GM12878 (cell line): ENCODE results near the gene NUDT3. TPM values are rescaled to one million over a fixed set of nuclear protein-coding genes. Genes with fewer than 3 reads are reported as not detected.

Source experiments
- ATAC-seq: fragments of 200-7000 bp; cut with Tn5 transposase; 3 replicates; pipeline ENCODE4 v1.9.1; 2020; ENCODE audit warnings: mild to moderate bottlenecking, moderate library complexity
- BruUV-seq: library from RNA; stranded (reverse); fragments of 400-500 nt; replicated peaks from 2 replicates; lab custom pipeline; 2021; lab: Mats Ljungman, UMichigan
- CTCF ChIA-PET: fragments of 300-600 bp; sonication (Branson Sonifier 250); formaldehyde crosslinking; extraction: SDS; loops from one replicate; lab custom pipeline; 2021; ENCODE audit warnings: inconsistent platforms; lab: Yijun Ruan, JAX
- POLR2A ChIA-PET: fragments of 350-600 bp; formaldehyde crosslinking; extraction: SDS; loops from one replicate; lab custom pipeline; 2021; ENCODE audit warnings: inconsistent platforms; lab: Charles Lee
- RAD21 ChIA-PET: fragments of 300-600 bp; sonication (Branson Sonifier 250); formaldehyde crosslinking; loops from one replicate; lab custom pipeline; 2023; ENCODE audit warnings: antibody characterized with exemption; ENCODE audit not compliant: unreplicated experiment; lab: Charles Lee
- SMC1A ChIA-PET: fragments of 300-600 bp; sonication (Branson Sonifier 250); formaldehyde crosslinking; loops from one replicate; lab custom pipeline; 2023; ENCODE audit not compliant: unreplicated experiment, uncharacterized antibody; lab: Charles Lee
- DNase-seq: peaks from one replicate; pipeline ENCODE4 v3.0.0-alpha.2; 2011; ENCODE audit warnings: low read depth, low spot score
- FAIRE-seq: peaks from 3 replicates; lab custom pipeline; 2011; peaks lifted over from hg19 to GRCh38; lab: Jason Lieb, UNC
- H2AFZ ChIP-seq: 2 replicates; pipeline ENCODE4 v1.6.0; 2011; ENCODE audit warnings: low read depth, low read length, control low read depth; ENCODE audit not compliant: control insufficient read depth
- H3K27ac ChIP-seq: 2 replicates; pipeline ENCODE4 v1.5.1; 2011; ENCODE audit warnings: control low read depth; ENCODE audit not compliant: control insufficient read depth, insufficient read depth
- H3K27me3 ChIP-seq, 2 experiments: replicated peaks in 1 of 2; 2 replicates each; pipeline versions ENCODE4 v1.6.0 to v1.6.1; 2011; ENCODE audit warnings: low read length in 1 of 2; ENCODE audit not compliant: control insufficient read depth in 2 of 2, insufficient read depth in 2 of 2
- H3K36me3 ChIP-seq, 2 experiments: 2 replicates each; pipeline ENCODE4 v1.5.1; 2011; ENCODE audit warnings: low read length in 1 of 2; ENCODE audit not compliant: control insufficient read depth in 2 of 2, insufficient read depth in 2 of 2
- H3K4me1 ChIP-seq: 2 replicates; pipeline ENCODE4 v1.6.1; 2011; ENCODE audit warnings: mild to moderate bottlenecking, low read length, moderate library complexity, mixed read lengths; ENCODE audit not compliant: control insufficient read depth, insufficient read depth
- H3K4me2 ChIP-seq: 2 replicates; pipeline ENCODE4 v1.6.0; 2011; ENCODE audit warnings: control low read depth; ENCODE audit not compliant: control insufficient read depth, insufficient read depth
- H3K4me3 ChIP-seq: fragments of 200-600 bp; sonication (generic); 2 replicates; pipeline ENCODE4 v1.5.1; 2016
- H3K79me2 ChIP-seq: 2 replicates; pipeline ENCODE4 v1.6.0; 2011; ENCODE audit warnings: low read length; ENCODE audit not compliant: control insufficient read depth, insufficient read depth
- H3K9ac ChIP-seq: 2 replicates; pipeline ENCODE4 v1.8.0; 2011; ENCODE audit warnings: low read length, control low read depth, mixed read lengths; ENCODE audit not compliant: control insufficient read depth, insufficient read depth
- H3K9me3 ChIP-seq: replicated peaks from 3 replicates; pipeline ENCODE4 v1.5.1; 2011; ENCODE audit warnings: mild to moderate bottlenecking, low read length; ENCODE audit not compliant: control insufficient read depth, insufficient read depth
- H4K20me1 ChIP-seq: 2 replicates; pipeline ENCODE4 v1.6.0; 2011; ENCODE audit not compliant: control insufficient read depth, insufficient read depth
- ASH2L ChIP-seq: fragments of 300-600, 200-600 bp; sonication (generic); IDR thresholded peaks from 2 replicates; pipeline ENCODE4 v1.6.1; 2017; ENCODE audit warnings: low read depth, mild to moderate bottlenecking, borderline replicate concordance
- CHD1 ChIP-seq: IDR thresholded peaks from 2 replicates; pipeline ENCODE4 v1.6.1; 2012; ENCODE audit warnings: low read depth, low read length, improper control_type of control experiment
- DPF2 ChIP-seq: fragments of 450-650 bp; IDR thresholded peaks from 2 replicates; pipeline ENCODE4 v1.6.1; 2017; ENCODE audit warnings: mild to moderate bottlenecking
- E2F4 ChIP-seq: IDR thresholded peaks from 2 replicates; pipeline ENCODE4 v1.6.1; 2012; ENCODE audit warnings: low read depth, low read length, improper control_type of control experiment
- EGR1 ChIP-seq, 2 experiments: IDR thresholded peaks; 1 replicate in 1 of 2; 2 replicates in 1 of 2; pipeline ENCODE4 v1.6.1; 2011 to 2012; ENCODE audit warnings: low read depth in 2 of 2, low read length in 2 of 2, borderline replicate concordance in 1 of 2, mild to moderate bottlenecking in 1 of 2, moderate library complexity in 1 of 2
- HDGF ChIP-seq: fragments of 450-650 bp; IDR thresholded peaks from 2 replicates; pipeline ENCODE4 v1.6.1; 2016; ENCODE audit warnings: antibody characterized with exemption
- MYB ChIP-seq: fragments of 150-350 bp; IDR thresholded peaks from 2 replicates; pipeline ENCODE4 v1.6.1; 2014; ENCODE audit warnings: mild to moderate bottlenecking, low read depth, low read length, borderline replicate concordance
- SP1 ChIP-seq: IDR thresholded peaks from one replicate; pipeline ENCODE4 v1.6.1; 2011; ENCODE audit warnings: low read depth, low read length
- TCF12 ChIP-seq: IDR thresholded peaks from 2 replicates; pipeline ENCODE4 v1.6.1; 2011; ENCODE audit warnings: low read depth, mild to moderate bottlenecking, low read length
- USF2 ChIP-seq: IDR thresholded peaks from 2 replicates; pipeline ENCODE4 v1.6.1; 2011; ENCODE audit warnings: low read depth, low read length, improper control_type of control experiment, borderline replicate concordance
- WGBS: methylation state at CpG from one replicate; pipeline ENCODE4 v1.1.6; 2016; ENCODE audit warnings: low lambda C conversion rate; ENCODE audit not compliant: insufficient replicate concordance, insufficient coverage; ENCODE audit errors: missing lambda C conversion rate; 5-methylcytosine and 5-hydroxymethylcytosine counted together
- in situ Hi-C: fragments of 300-500 bp; cut with MboI; formaldehyde crosslinking; loops from 9 replicates; pipeline ENCODE4 v1.14.3; 2018; ENCODE audit warnings: mixed read lengths
- intact Hi-C: fragments of 100-400 bp; cut with micrococcal nuclease; formaldehyde crosslinking; loops from one replicate; pipeline ENCODE4 v1.14.2; 2022; ENCODE audit not compliant: unreplicated experiment
- polyA plus RNA-seq, 11 experiments: library from polyadenylated mRNA; depleted of rRNA in 4 of 11; unstranded in 6 of 11; stranded (reverse) in 5 of 11; fragments of >200 nt; fragmentation: Nextera tagmentation in 4 of 11; fragmentation: Illumina TruSeq in 1 of 11; extraction: Ambion mirVana in 4 of 11; extraction: Trizol in 1 of 11; gene quantifications; 1 replicate in 1 of 11; 2 replicates in 10 of 11; pipeline versions ENCODE4 v1.2.1 to v1.2.3, GENCODE V29; 2011 to 2016; ENCODE audit warnings: inconsistent platforms in 2 of 11, missing spikeins in 2 of 11, low read depth in 1 of 11
- total RNA-seq, 4 experiments: library from RNA; depleted of rRNA in 3 of 4; stranded (reverse); fragments of >200 nt in 3 of 4; fragmentation: Illumina TruSeq in 1 of 4; extraction: Trizol in 1 of 4; gene quantifications; 2 replicates each; pipeline versions ENCODE4 v1.2.1 to v1.2.3, GENCODE V29; 2013 to 2021
- TF ChIP-seq, protein P1 (sequence below): fragments of 450-650 bp; formaldehyde crosslinking; IDR thresholded peaks from 2 replicates; pipeline ENCODE4 v1.4.0; 2020; ENCODE audit warnings: mild to moderate bottlenecking, moderate library complexity
- TF ChIP-seq, protein P2 (sequence below): fragments of 450-650 bp; IDR thresholded peaks from 2 replicates; pipeline ENCODE4 v1.6.1; 2016; ENCODE audit warnings: mild to moderate bottlenecking, moderate library complexity, borderline replicate concordance

The NUDT3 gene
- total and polyA plus RNA-seq, 10 of the 15 experiments (the other 5 are each of a cell fraction or from before 2014, with no cell fraction given) = 2.4 to 32.3 (median 25.5) TPM

GRCh38 chr6:34338377-34338776 lies 54.1 kb downstream of the NUDT3 start:
- H3K4me3 ChIP-seq = no peak overlapping the region
- no peak overlapping the region for H2AFZ ChIP-seq
- H3K4me2 ChIP-seq = no peak overlapping the region
- H3K4me1 ChIP-seq = peaks cover 15% of the 10 kb centered on the region
- RAD21 ChIA-PET = interaction anchor here (0.6 to 2.9 kb wide), 5 partner anchors 9 to 91 kb away, joined by 3 to 13 read pairs (median 3); partner anchors contain the start of gene NUDT3
- intact Hi-C loops = no loop called here
- H3K27ac ChIP-seq = no peak overlapping the region
- peaks cover 16% of the 10 kb centered on the region for H3K79me2 ChIP-seq
- ATAC-seq = no peak
- H3K9me3 ChIP-seq = no peaks in the 10 kb centered on the region
- POLR2A ChIA-PET = interaction anchor here (0.9 to 2.6 kb wide), 5 partner anchors 8 to 25 kb away, joined by 3 to 8 read pairs (median 4); no protein-coding TSS in a partner anchor
- SMC1A ChIA-PET = interaction anchor here (0.8 to 4.0 kb wide), 9 partner anchors 9 to 89 kb away, joined by 3 to 17 read pairs (median 6); partner anchors contain the start of gene SMIM29
- H3K36me3 ChIP-seq = peaks cover 0 to 9% of the 10 kb centered on the region in 2 experiments; a peak in 1 of 4 replicates
- WGBS = 96% methylated on average over 3 of the region's 3 CpGs
- DNase-seq = no peak
- CTCF ChIA-PET = interaction anchor here (0.9 to 1.1 kb wide), 3 partner anchors 8 to 175 kb away, joined by 3 to 4 read pairs (median 3); no protein-coding TSS in a partner anchor
- no peak overlapping the region for H3K9ac ChIP-seq
- BruUV-seq = no TSS peak
- no peaks in the 10 kb centered on the region for H4K20me1 ChIP-seq
- in situ Hi-C loops = no loop called here
- H3K27me3 ChIP-seq = no peaks in the 10 kb centered on the region
- no peak for FAIRE-seq
- no peak for TF ChIP-seq HDGF
- TF ChIP-seq, protein P1, sequence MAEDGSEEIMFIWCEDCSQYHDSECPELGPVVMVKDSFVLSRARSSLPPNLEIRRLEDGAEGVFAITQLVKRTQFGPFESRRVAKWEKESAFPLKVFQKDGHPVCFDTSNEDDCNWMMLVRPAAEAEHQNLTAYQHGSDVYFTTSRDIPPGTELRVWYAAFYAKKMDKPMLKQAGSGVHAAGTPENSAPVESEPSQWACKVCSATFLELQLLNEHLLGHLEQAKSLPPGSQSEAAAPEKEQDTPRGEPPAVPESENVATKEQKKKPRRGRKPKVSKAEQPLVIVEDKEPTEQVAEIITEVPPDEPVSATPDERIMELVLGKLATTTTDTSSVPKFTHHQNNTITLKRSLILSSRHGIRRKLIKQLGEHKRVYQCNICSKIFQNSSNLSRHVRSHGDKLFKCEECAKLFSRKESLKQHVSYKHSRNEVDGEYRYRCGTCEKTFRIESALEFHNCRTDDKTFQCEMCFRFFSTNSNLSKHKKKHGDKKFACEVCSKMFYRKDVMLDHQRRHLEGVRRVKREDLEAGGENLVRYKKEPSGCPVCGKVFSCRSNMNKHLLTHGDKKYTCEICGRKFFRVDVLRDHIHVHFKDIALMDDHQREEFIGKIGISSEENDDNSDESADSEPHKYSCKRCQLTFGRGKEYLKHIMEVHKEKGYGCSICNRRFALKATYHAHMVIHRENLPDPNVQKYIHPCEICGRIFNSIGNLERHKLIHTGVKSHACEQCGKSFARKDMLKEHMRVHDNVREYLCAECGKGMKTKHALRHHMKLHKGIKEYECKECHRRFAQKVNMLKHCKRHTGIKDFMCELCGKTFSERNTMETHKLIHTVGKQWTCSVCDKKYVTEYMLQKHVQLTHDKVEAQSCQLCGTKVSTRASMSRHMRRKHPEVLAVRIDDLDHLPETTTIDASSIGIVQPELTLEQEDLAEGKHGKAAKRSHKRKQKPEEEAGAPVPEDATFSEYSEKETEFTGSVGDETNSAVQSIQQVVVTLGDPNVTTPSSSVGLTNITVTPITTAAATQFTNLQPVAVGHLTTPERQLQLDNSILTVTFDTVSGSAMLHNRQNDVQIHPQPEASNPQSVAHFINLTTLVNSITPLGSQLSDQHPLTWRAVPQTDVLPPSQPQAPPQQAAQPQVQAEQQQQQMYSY (CRISPR knock-in tag) = no peak
- TF ChIP-seq CHD1 = no peak
- TF ChIP-seq, protein P2, sequence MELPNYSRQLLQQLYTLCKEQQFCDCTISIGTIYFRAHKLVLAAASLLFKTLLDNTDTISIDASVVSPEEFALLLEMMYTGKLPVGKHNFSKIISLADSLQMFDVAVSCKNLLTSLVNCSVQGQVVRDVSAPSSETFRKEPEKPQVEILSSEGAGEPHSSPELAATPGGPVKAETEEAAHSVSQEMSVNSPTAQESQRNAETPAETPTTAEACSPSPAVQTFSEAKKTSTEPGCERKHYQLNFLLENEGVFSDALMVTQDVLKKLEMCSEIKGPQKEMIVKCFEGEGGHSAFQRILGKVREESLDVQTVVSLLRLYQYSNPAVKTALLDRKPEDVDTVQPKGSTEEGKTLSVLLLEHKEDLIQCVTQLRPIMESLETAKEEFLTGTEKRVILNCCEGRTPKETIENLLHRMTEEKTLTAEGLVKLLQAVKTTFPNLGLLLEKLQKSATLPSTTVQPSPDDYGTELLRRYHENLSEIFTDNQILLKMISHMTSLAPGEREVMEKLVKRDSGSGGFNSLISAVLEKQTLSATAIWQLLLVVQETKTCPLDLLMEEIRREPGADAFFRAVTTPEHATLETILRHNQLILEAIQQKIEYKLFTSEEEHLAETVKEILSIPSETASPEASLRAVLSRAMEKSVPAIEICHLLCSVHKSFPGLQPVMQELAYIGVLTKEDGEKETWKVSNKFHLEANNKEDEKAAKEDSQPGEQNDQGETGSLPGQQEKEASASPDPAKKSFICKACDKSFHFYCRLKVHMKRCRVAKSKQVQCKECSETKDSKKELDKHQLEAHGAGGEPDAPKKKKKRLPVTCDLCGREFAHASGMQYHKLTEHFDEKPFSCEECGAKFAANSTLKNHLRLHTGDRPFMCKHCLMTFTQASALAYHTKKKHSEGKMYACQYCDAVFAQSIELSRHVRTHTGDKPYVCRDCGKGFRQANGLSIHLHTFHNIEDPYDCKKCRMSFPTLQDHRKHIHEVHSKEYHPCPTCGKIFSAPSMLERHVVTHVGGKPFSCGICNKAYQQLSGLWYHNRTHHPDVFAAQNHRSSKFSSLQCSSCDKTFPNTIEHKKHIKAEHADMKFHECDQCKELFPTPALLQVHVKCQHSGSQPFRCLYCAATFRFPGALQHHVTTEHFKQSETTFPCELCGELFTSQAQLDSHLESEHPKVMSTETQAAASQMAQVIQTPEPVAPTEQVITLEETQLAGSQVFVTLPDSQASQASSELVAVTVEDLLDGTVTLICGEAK = no peak
- no peak for TF ChIP-seq MYB
- no peak for TF ChIP-seq SP1
- TF ChIP-seq ASH2L = no peak
- TF ChIP-seq DPF2 = no peak
- no peak for TF ChIP-seq TCF12
- TF ChIP-seq USF2 = no peak
- TF ChIP-seq E2F4 = no peak
- TF ChIP-seq EGR1 (IDR thresholded peaks at IDR 0.05; ENCODE audit: borderline replicate concordance in 1 of 2, low read depth in 2 of 2, low read length in 2 of 2) = no peak
